ENCODE data around the gene STXBP6.
"Not testable (repeated sequence)": the region's sequence is repeated elsewhere in the genome, so short reads cannot be mapped to it uniquely, and the experiment has no call there.

The STXBP6 gene

GRCh38 chr14:24790196-24790595 lies 259.8 kb downstream of the STXBP6 start:
- no peak for DNase-seq

- DNase-seq, result peak; percentile 58
Observed at GRCh38 chr14:24789378-24789884, 260.5 kb downstream of the STXBP6 start.

- no peak for DNase-seq
Observed at GRCh38 chr14:24785698-24786097, 264.2 kb downstream of the STXBP6 start.

DNA sequence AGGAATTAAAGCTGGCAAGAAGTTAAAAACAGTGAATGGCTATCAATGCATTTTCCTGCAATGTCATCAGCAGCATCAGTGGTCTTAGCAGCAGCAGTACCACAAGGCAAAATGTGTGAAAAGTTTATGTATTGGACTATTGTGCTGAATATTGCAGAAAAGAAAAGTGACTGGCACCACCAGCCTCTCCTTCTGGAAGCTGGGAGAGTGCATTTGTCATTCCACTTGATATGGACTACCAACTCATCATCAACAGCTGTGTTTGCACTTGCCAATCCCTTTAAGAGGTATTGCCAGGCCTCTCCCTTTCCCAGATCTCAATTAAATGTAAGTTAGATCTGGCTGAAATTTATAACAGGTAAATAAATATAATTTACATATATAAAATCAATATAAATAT lies 265.0 kb downstream of the STXBP6 start:
- no peak for DNase-seq

DNA sequence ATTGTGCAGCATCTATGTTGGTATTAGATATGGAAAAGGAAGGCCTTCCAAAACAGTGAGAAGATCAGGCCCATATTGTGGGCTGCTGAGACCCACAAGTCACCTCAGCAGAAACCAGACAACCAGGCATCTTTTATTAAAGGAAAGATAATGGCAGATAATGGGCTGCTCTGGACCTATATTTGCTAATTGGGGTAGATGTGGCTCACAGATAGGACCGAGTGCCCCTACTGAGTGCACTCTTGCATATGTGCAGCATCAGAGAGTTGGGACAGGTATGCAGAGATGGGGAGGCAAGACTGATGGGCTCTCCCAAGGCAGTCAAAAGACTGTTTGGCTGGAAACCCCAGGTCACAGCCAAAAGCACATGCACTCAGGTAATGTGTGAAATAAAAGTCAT lies 266.2 kb downstream of the STXBP6 start:
- no peak for DNase-seq

DNA sequence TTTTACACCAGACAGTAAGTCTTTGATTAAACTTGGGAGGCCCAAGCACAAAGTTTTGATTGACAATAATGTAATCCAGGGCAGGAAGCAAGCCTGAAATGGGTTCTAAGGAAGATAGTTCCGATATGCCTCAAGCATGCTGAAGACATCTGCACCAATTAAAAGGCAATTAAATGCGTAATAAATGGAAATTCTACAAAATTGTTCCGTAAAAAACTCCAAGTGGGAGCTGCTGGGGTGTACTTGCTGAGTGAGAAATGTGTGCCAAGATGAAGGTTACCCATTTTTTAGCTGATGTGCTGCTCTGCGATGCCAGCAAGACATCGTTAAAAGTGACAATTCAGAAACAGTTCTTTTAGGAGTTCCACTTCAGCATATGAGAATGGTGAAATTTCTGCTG lies 269.7 kb downstream of the STXBP6 start:
- no peak for DNase-seq

DNA sequence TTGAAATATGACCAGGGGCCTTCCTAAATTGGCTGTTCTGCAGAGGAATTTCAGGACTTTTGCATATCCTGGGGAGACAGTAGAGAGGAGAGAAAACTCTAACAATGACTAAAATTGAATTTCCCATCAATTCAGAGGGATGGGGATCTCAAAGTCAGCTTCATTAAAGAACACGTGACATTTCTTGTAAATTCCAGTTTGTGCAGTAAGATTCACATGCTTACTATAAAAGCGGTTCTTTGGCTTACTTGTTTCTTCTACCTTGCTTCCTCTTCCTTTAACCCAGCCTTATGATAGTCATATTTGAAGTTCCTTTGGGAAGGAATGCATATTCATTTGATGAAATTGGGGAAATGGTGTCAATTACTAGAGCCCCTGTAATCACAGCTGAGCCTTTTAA lies 272.3 kb downstream of the STXBP6 start:
- no peak for DNase-seq

- DNase-seq, result no peak
Observed at GRCh38 chr14:24775950-24776349, 274.0 kb downstream of the STXBP6 start.

DNA sequence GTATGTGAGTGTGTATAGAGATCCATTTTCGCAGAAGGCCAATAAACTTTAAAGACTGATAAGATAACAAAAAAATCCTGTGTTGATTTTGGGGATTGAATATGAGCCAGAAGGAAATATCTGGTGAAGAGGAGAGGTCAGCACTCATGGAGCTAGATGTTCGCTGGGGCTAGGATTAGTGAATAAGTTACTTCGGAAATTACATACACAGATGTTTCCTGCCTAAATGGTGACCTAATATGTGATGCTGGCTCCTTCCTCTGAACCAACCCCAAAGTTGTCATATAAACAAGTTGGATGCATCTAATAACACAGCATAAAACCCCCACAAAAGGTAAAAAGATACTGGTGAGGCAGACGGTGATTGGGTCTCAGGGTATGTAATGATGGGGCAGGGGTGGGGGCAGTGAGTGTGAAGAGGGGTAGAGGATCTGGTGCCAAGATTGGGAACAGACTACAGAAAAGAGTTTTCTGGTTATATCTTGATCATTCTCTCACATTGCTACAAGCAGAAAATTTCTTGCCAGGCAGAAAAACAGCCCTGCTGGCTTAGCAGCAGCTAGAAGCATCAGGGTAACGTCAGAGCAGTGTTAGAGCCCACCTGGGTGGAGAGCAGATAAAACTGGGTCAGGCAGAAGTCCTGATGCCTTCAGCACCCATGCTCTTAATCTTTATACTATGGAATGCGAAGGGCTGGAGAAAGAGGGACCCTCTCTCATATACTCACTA lies 275.6 kb downstream of the STXBP6 start:
- DNase-seq, result no peak

DNA sequence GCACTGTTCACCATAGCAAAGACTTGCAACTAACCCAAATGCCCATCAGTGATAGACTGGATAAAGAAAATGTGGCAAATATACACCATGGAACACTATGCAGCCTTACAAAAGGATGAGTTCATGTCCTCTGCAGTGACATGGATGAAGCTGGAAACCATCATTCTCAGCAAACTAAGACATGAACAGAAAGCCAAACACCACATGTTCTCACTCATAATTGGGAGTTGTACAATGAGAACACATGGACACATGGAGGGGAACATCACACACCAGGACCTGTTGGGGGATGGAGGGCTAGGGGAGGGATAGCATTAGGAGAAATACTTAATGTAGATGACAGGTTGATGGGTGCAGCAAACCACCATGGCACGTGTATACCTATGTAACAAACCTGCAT lies 276.4 kb downstream of the STXBP6 start:
- DNase-seq, result not testable (repeated sequence)

GRCh38 chr14:24766434-24766833 lies 283.5 kb downstream of the STXBP6 start:
- DNase-seq, result no peak

- no peak for DNase-seq
Observed at GRCh38 chr14:24761141-24761540, 288.8 kb downstream of the STXBP6 start.

Measured in right forelimb (tissue), 1 donor.